ENCODE data around the gene NPHP4.

DNA sequence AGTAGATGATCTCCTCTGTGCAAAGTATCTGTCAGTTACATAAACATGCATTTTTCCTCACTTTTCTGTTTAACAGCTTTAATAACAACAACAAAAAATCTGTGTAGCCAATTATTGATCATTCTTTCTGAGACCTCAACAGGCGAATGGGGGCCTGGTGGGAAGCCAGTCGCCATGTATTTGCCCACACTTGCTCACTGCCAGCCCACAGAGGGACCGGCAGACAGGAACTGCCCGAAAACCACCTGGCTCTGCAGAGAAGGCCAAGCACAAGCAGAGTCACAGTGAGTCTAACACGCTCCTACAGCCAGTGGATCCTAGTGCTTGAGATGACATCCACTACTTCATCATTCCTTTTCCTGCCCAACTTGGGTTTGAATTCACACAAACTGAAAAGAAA is 56.1 kb downstream of the NPHP4 start:
- TF ChIP-seq, protein P1, sequence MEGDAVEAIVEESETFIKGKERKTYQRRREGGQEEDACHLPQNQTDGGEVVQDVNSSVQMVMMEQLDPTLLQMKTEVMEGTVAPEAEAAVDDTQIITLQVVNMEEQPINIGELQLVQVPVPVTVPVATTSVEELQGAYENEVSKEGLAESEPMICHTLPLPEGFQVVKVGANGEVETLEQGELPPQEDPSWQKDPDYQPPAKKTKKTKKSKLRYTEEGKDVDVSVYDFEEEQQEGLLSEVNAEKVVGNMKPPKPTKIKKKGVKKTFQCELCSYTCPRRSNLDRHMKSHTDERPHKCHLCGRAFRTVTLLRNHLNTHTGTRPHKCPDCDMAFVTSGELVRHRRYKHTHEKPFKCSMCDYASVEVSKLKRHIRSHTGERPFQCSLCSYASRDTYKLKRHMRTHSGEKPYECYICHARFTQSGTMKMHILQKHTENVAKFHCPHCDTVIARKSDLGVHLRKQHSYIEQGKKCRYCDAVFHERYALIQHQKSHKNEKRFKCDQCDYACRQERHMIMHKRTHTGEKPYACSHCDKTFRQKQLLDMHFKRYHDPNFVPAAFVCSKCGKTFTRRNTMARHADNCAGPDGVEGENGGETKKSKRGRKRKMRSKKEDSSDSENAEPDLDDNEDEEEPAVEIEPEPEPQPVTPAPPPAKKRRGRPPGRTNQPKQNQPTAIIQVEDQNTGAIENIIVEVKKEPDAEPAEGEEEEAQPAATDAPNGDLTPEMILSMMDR (IDR thresholded peaks at IDR 0.05), result no peak
- no peak for TF ChIP-seq POLR2A (IDR thresholded peaks at IDR 0.05)

Measured in right lobe of liver (tissue), 4 donors.